Measurements from ENCODE around the gene COX6B2. TPM values are rescaled to one million over a fixed set of nuclear protein-coding genes. Genes with fewer than 3 reads are reported as not detected.

The COX6B2 gene
- total RNA-seq, 4 donors from 2014 or later = 0.14 to 4.6 TPM; not detected in 2

DNA sequence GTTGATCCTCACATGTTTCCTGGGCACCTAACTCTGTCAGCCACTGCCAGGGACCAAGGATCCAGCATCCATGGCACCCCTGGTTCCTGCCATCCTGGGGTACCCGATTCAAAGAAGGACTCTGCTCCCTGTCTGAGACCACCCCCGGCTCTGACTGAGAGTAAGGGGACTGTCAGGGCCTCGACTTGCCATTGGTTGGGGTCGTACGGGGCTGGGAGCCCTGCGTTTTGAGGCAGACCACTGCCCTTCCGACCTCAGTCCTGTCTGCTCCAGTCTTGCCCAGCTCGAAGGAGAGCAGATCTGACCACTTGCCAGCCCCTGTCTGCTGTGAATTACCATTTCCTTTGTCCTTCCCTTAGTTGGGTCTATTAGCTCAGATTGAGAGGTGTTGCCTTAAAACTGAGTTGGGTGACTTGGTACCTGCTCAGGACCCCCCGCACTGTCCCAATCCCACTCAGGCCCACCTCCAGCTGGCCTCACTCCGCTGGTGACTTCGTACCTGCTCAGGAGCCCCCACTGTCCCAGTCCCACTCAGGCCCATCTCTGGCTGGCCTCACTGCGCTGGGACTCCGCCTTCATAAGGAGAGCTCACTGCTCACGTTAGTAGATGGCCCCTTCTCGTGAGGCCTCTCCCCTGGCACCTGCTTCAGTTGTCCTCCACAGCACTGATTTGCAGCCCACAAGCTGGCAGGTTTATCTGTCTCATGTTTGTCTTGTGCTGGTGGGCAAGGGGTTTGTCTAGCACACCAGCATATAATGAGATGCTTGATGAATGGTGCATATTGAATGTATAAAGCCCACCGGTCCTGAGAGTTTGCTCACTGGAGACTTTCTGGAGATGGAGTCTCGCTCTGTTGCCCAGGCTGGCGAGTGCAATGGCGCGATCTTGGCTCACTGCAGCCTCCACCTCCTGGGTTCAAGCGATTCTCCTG, 35.1 kb upstream of the COX6B2 start:
- intact Hi-C loops (cut with DNase I; ENCODE audit: low total_unique reads) = no loop called here
- no peak for DNase-seq
- no peaks in the 10 kb centered on the region for H3K36me3 ChIP-seq
- no peak overlapping the region for H3K27ac ChIP-seq
- no peaks in the 10 kb centered on the region for H3K9me3 ChIP-seq
- TF ChIP-seq, protein P1, sequence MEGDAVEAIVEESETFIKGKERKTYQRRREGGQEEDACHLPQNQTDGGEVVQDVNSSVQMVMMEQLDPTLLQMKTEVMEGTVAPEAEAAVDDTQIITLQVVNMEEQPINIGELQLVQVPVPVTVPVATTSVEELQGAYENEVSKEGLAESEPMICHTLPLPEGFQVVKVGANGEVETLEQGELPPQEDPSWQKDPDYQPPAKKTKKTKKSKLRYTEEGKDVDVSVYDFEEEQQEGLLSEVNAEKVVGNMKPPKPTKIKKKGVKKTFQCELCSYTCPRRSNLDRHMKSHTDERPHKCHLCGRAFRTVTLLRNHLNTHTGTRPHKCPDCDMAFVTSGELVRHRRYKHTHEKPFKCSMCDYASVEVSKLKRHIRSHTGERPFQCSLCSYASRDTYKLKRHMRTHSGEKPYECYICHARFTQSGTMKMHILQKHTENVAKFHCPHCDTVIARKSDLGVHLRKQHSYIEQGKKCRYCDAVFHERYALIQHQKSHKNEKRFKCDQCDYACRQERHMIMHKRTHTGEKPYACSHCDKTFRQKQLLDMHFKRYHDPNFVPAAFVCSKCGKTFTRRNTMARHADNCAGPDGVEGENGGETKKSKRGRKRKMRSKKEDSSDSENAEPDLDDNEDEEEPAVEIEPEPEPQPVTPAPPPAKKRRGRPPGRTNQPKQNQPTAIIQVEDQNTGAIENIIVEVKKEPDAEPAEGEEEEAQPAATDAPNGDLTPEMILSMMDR (IDR thresholded peaks at IDR 0.05) = no peak
- TF ChIP-seq POLR2A (IDR thresholded peaks at IDR 0.05) = no peak
- H3K4me1 ChIP-seq = peaks cover 12 to 25% of the 10 kb centered on the region in 2 donors
- no peaks in the 10 kb centered on the region for H3K27me3 ChIP-seq
- no peak overlapping the region for H3K4me3 ChIP-seq

DNA sequence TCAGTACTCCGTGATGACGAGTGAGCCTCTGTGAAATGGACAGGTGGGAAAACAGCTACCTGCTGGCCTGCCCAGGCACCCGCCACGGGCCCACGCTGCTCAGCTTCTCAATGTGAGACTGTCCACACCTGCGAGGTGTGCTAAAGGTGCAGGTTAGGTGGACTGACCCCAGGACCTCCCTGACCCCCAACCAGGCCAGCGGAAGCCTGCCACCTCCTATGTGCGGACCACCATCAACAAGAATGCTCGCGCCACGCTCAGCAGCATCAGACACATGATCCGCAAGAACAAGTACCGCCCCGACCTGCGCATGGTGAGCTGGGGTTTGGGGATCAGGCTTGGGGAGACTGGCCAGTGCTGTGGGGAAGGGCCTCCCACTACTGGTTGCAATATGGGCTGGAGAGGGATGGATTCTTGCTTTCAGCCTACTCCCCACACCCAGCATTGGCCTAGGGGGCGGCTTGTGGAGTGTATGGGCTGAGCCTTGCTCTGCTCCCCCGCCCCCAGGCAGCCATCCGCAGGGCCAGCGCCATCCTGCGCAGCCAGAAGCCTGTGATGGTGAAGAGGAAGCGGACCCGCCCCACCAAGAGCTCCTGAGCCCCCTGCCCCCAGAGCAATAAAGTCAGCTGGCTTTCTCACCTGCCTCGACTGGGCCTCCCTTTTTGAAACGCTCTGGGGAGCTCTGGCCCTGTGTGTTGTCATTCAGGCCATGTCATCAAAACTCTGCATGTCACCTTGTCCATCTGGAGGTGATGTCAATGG, 33.4 kb upstream of the COX6B2 start:
- intact Hi-C loops (cut with DNase I; ENCODE audit: low total_unique reads) = no loop called here
- no peak for TF ChIP-seq POLR2A (IDR thresholded peaks at IDR 0.05)
- TF ChIP-seq, protein P1 (IDR thresholded peaks at IDR 0.05) = no peak
- peaks cover 17 to 30% of the 10 kb centered on the region in 2 donors for H3K4me1 ChIP-seq
- peak overlapping the region in 1 of 2 donors; percentile 70 for H3K4me3 ChIP-seq
- H3K9me3 ChIP-seq = no peaks in the 10 kb centered on the region
- no peak overlapping the region for H3K27ac ChIP-seq
- H3K27me3 ChIP-seq = no peaks in the 10 kb centered on the region
- H3K36me3 ChIP-seq = no peaks in the 10 kb centered on the region
- DNase-seq = no peak

DNA sequence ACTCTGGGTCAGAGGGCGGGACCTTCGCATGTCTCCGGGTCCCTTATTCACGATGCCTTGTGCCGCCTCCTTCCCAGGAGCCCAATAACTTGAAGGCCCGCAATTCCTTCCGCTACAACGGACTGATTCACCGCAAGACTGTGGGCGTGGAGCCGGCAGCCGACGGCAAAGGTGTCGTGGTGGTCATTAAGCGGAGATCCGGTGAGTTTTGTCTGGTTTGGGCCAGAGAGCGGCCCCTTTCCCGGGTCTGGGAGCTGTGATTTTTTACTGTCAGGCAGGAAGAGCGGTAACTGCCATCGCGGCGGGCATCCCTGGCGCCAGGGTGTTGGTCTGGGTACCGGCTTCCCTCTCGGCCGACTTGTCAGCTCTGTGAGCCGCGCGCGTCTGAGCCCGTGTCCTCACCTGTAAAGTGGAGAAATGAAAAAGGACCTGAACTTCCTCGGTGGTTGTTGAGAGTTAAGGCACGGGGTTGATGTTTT, 32.0 kb upstream of the COX6B2 start:
- H3K4me1 ChIP-seq = peaks cover 17 to 30% of the 10 kb centered on the region in 2 donors
- no peak for DNase-seq
- no peaks in the 10 kb centered on the region for H3K36me3 ChIP-seq
- intact Hi-C loops (cut with DNase I; ENCODE audit: low total_unique reads) = no loop called here
- no peaks in the 10 kb centered on the region for H3K27me3 ChIP-seq
- no peaks in the 10 kb centered on the region for H3K9me3 ChIP-seq
- peak overlapping the region; percentile 89 to 97 for H3K27ac ChIP-seq
- TF ChIP-seq, protein P1 (IDR thresholded peaks at IDR 0.05) = no peak
- no peak for TF ChIP-seq POLR2A (IDR thresholded peaks at IDR 0.05)
- H3K4me3 ChIP-seq = peak overlapping the region; percentile 70 to 86

DNA sequence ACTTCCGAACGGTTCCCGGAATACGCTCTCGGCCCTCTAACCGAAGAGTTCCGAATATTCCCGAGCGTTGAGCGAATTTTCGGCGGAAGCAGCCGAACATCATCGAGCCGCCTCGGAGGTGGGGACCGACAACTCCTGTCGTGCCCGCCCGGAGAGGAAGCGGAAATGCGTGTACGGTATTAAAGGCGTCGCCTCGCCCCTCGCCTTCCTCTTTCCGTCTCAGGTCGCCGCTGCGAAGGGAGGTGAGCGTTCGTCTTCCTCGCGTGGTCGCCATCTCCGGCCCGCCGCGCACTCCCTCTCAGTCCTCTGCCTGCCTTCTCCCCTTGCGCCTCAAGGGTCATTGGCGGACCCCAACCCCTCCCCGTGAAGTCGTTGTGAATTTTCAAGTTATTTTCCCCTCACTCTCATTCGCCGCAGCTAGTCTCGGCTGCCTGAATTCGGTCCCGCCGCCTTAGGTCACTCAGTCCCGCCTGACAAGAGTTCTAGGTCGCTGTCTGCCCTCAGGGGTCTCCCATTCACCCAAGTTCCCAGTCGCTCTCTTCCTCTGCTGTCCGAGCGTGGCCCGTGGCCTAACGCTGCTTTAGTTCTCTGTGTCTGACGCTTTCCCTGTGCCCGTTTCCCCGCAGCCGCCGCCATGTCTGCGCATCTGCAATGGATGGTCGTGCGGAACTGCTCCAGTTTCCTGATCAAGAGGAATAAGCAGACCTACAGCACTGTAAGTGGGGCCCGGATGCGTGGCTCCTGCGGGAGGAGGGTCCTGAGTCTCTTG, 31.4 kb upstream of the COX6B2 start, which contains the start of gene RPL28:
TSS of gene RPL28 (plus strand) at position 209 of the 769 bp plus-strand sequence. CDS start at position 635, 426 bp downstream.
- H3K27ac ChIP-seq = peak within 1 kb of the TSS; percentile 89 to 97
- intact Hi-C loops (cut with DNase I; ENCODE audit: low total_unique reads) = no loop called here
- H3K9me3 ChIP-seq = no peaks in the 10 kb centered on the region
- no peaks in the 10 kb centered on the region for H3K36me3 ChIP-seq
- peaks cover 17 to 30% of the 10 kb centered on the region in 2 donors for H3K4me1 ChIP-seq
- H3K4me3 ChIP-seq = peak within 1 kb of the TSS; percentile 70 to 86
- TF ChIP-seq, protein P1 (IDR thresholded peaks at IDR 0.05) = no peak
- peak; percentile 93 to 98 for TF ChIP-seq POLR2A (IDR thresholded peaks at IDR 0.05)
- DNase-seq = peak; percentile 98 to 100
- H3K27me3 ChIP-seq = no peaks in the 10 kb centered on the region

All from uterus (tissue), 4 donors.